Erythroblast (primary cell): ENCODE results near the gene ECI1.

Experiments
- GATA1 ChIP-seq: IDR thresholded peaks from 2 replicates; pipeline ENCODE4 v1.6.1; 2011; ENCODE audit warnings: low read depth, mild to moderate bottlenecking, control low read depth, low read length, moderate library complexity
- POLR2A ChIP-seq: IDR thresholded peaks from 2 replicates; pipeline ENCODE4 v1.6.1; 2011; ENCODE audit warnings: mild to moderate bottlenecking, low read length

GRCh38 chr16:2273484-2273883, 22.1 kb upstream of the ECI1 start:
- TF ChIP-seq POLR2A (no peak), GATA1 (no peak)
